Measurements from ENCODE around the gene PLEKHA6. TPM values are rescaled to one million over a fixed set of nuclear protein-coding genes. Genes with fewer than 3 reads are reported as not detected.
A peak's percentile ranks its signal among the peaks of the same experiment; 100 is the strongest.

PLEKHA6 gene
- total and polyA plus RNA-seq, 2 experiments from 2014 or later, result 2.8 to 6.2 TPM

GRCh38 chr1:204408074-204408507 lies 48.4 kb upstream of the PLEKHA6 start:
- no peak for ATAC-seq
- peak; percentile 14 for DNase-seq (ENCODE audit: low spot score)
- H3K9me2 ChIP-seq (ENCODE audit: insufficient read depth), result no peaks in the 10 kb centered on the region
- TF ChIP-seq NANOG (IDR thresholded peaks at IDR 0.05; ENCODE audit: borderline replicate concordance) (no peak), STAT1 (IDR thresholded peaks at IDR 0.05; ENCODE audit: unreplicated experiment) (no peak), JUNB (IDR thresholded peaks at IDR 0.05; ENCODE audit: unreplicated experiment) (no peak), CTCF (conservative IDR thresholded peaks at IDR 0.05; ENCODE audit: low read depth in 2 of 2) (no peak), ZNF114 (CRISPR knock-in tag; IDR thresholded peaks at IDR 0.05) (no peak), EZH2 (IDR thresholded peaks at IDR 0.05; ENCODE audit: low read depth, unreplicated experiment) (no peak), EZH2phosphoT487 (IDR thresholded peaks at IDR 0.05; ENCODE audit: unreplicated experiment) (no peak), ZNF331 (CRISPR knock-in tag; IDR thresholded peaks at IDR 0.05; ENCODE audit: low read depth) (no peak), ZNF462 (CRISPR knock-in tag; IDR thresholded peaks at IDR 0.05) (no peak), CREB1 (CRISPR knock-in tag; IDR thresholded peaks at IDR 0.05; ENCODE audit: low read depth) (no peak), POLR2AphosphoS5 (IDR thresholded peaks at IDR 0.05; ENCODE audit: low read depth) (no peak)
- H3K4me3 ChIP-seq, result peak overlapping the region; percentile 97
- Mint-ChIP-seq H3K27ac (no peak overlapping the region), H3K9me3 (no peaks in the 10 kb centered on the region), H3K27me3 (ENCODE audit: insufficient read depth, low read depth, poor library complexity) (peaks cover 18% of the 10 kb centered on the region), H3K4me1 (peaks cover 3% of the 10 kb centered on the region; the same call in 2 of the 3 replicates), H3K4me3 (peak overlapping the region; percentile 94), H3K36me3 (ENCODE audit: low read depth) (peaks cover 62% of the 10 kb centered on the region)
- H3K27ac ChIP-seq (ENCODE audit: low read depth), result no peak overlapping the region
- H3F3A ChIP-seq (replicated peaks; ENCODE audit: low read depth), result peaks cover 11% of the 10 kb centered on the region; the same call in 1 of the 2 replicates
- H3K4me2 ChIP-seq, result peak overlapping the region; percentile 84
- no peaks in the 10 kb centered on the region for H3K27me3 ChIP-seq (ENCODE audit: insufficient read depth)
- H3K4me1 ChIP-seq (ENCODE audit: insufficient read depth), result peaks cover 5% of the 10 kb centered on the region
- peaks cover 73% of the 10 kb centered on the region for H4K20me1 ChIP-seq (replicated peaks; ENCODE audit: insufficient read depth)
- H2AFZ ChIP-seq, result no peak overlapping the region
- H3K36me3 ChIP-seq (ENCODE audit: insufficient read depth), result peaks cover 24% of the 10 kb centered on the region
- H3K79me2 ChIP-seq (replicated peaks; ENCODE audit: insufficient read depth), result peaks cover 84% of the 10 kb centered on the region

All from GM23338 (cell line).